Measurements from ENCODE around the gene SNRNP48. TPM values are rescaled to one million over a fixed set of nuclear protein-coding genes. Genes with fewer than 3 reads are reported as not detected.
A peak's percentile ranks its signal among the peaks of the same experiment; 100 is the strongest.

The SNRNP48 gene
- total RNA-seq, 1 experiment from 2014 or later: 29.1 TPM

- TF ChIP-seq CTCF (IDR thresholded peaks at IDR 0.05; ENCODE audit: insufficient read depth in 1 of 2, low read depth in 1 of 2, low read length in 1 of 2, severe bottlenecking in 1 of 2, unreplicated experiment in 1 of 2): no peak
- CTCF ChIA-PET: no interaction called here
Observed at GRCh38 chr6:7578516-7578915, 11.5 kb upstream of the SNRNP48 start.

GRCh38 chr6:7578931-7579330 is 11.1 kb upstream of the SNRNP48 start:
- DNase-seq: no peak
- intact Hi-C loops (cut with micrococcal nuclease; ENCODE audit: unreplicated experiment): no loop called here
- H3K27me3 ChIP-seq (replicated peaks; ENCODE audit: control insufficient read depth, insufficient read depth, low read length): no peaks in the 10 kb centered on the region
- H3K4me1 ChIP-seq: peaks cover 9% of the 10 kb centered on the region; the same call in 1 of the 2 replicates
- no TSS peak for BruUV-seq (replicated peaks)
- no peaks in the 10 kb centered on the region for H3K9me3 ChIP-seq
- peaks cover 40% of the 10 kb centered on the region for H3K36me3 Mint-ChIP-seq (ENCODE audit: insufficient read depth, unreplicated experiment)
- ChIA-PET CTCF (no interaction called here), POLR2A (no interaction called here)
- no peaks in the 10 kb centered on the region for H3K27me3 Mint-ChIP-seq (ENCODE audit: insufficient read depth, unreplicated experiment)
- TF ChIP-seq CTCF (IDR thresholded peaks at IDR 0.05; ENCODE audit: insufficient read depth in 1 of 2, low read depth in 1 of 2, low read length in 1 of 2, severe bottlenecking in 1 of 2, unreplicated experiment in 1 of 2): no peak
- H3K27ac Mint-ChIP-seq (ENCODE audit: unreplicated experiment): no peak overlapping the region
- peaks cover 3% of the 10 kb centered on the region; the same call in 1 of the 2 replicates for H3K36me3 ChIP-seq (ENCODE audit: control insufficient read depth, insufficient read depth, low read length)
- H3K4me1 Mint-ChIP-seq (ENCODE audit: low read depth, unreplicated experiment): no peaks in the 10 kb centered on the region
- H3K4me3 Mint-ChIP-seq (ENCODE audit: unreplicated experiment): no peak overlapping the region
- H3K4me3 ChIP-seq (ENCODE audit: low read depth, low read length): no peak overlapping the region
- no peaks in the 10 kb centered on the region for H3K9me3 Mint-ChIP-seq (ENCODE audit: unreplicated experiment)

More at GRCh38 chr6:7578516-7578915, 11.5 kb upstream of the SNRNP48 start:
- POLR2A ChIA-PET: no interaction called here
- intact Hi-C loops (cut with micrococcal nuclease; ENCODE audit: unreplicated experiment): no loop called here
- H3K27ac Mint-ChIP-seq (ENCODE audit: unreplicated experiment): no peak overlapping the region
- Histone ChIP-seq H3K36me3 (ENCODE audit: control insufficient read depth, insufficient read depth, low read length) (peaks cover 3% of the 10 kb centered on the region; the same call in 1 of the 2 replicates), H3K27me3 (replicated peaks; ENCODE audit: control insufficient read depth, insufficient read depth, low read length) (no peaks in the 10 kb centered on the region), H3K4me3 (ENCODE audit: low read depth, low read length) (no peak overlapping the region), H3K9me3 (no peaks in the 10 kb centered on the region), H3K4me1 (peaks cover 9% of the 10 kb centered on the region; the same call in 1 of the 2 replicates)
- no peak overlapping the region for H3K4me3 Mint-ChIP-seq (ENCODE audit: unreplicated experiment)
- H3K27me3 Mint-ChIP-seq (ENCODE audit: insufficient read depth, unreplicated experiment): no peaks in the 10 kb centered on the region
- no TSS peak for BruUV-seq (replicated peaks)
- peaks cover 38% of the 10 kb centered on the region for H3K36me3 Mint-ChIP-seq (ENCODE audit: insufficient read depth, unreplicated experiment)
- H3K9me3 Mint-ChIP-seq (ENCODE audit: unreplicated experiment): no peaks in the 10 kb centered on the region
- no peak for DNase-seq
- H3K4me1 Mint-ChIP-seq (ENCODE audit: low read depth, unreplicated experiment): no peaks in the 10 kb centered on the region

- CTCF ChIA-PET: interaction anchor here (0.7 kb wide), 1 partner anchor 17 kb away, joined by 3 read pairs; no protein-coding TSS in a partner anchor
- no peaks in the 10 kb centered on the region for H3K27me3 ChIP-seq (replicated peaks; ENCODE audit: control insufficient read depth, insufficient read depth, low read length)
- H3K4me3 ChIP-seq (ENCODE audit: low read depth, low read length): no peak overlapping the region
- Mint-ChIP-seq H3K4me1 (ENCODE audit: low read depth, unreplicated experiment) (no peaks in the 10 kb centered on the region), H3K36me3 (ENCODE audit: insufficient read depth, unreplicated experiment) (peaks cover 41% of the 10 kb centered on the region), H3K27ac (ENCODE audit: unreplicated experiment) (no peak overlapping the region), H3K9me3 (ENCODE audit: unreplicated experiment) (no peaks in the 10 kb centered on the region), H3K27me3 (ENCODE audit: insufficient read depth, unreplicated experiment) (no peaks in the 10 kb centered on the region), H3K4me3 (ENCODE audit: unreplicated experiment) (no peak overlapping the region)
- H3K36me3 ChIP-seq (ENCODE audit: control insufficient read depth, insufficient read depth, low read length): peaks cover 4% of the 10 kb centered on the region
- POLR2A ChIA-PET: no interaction called here
- no peak for TF ChIP-seq CTCF (IDR thresholded peaks at IDR 0.05; ENCODE audit: insufficient read depth in 1 of 2, low read depth in 1 of 2, low read length in 1 of 2, severe bottlenecking in 1 of 2, unreplicated experiment in 1 of 2)
- TSS peak; percentile 12 for BruUV-seq (replicated peaks)
- peaks cover 9% of the 10 kb centered on the region; the same call in 1 of the 2 replicates for H3K4me1 ChIP-seq
- no peaks in the 10 kb centered on the region for H3K9me3 ChIP-seq
- no peak for DNase-seq
- intact Hi-C loops (cut with micrococcal nuclease; ENCODE audit: unreplicated experiment): no loop called here
Observed at GRCh38 chr6:7579851-7580250, 10.1 kb upstream of the SNRNP48 start.

Data from Caco-2 (cell line).